WI38 (cell line): ENCODE data around the gene FSTL4.

Source experiments
- H3K4me3 ChIP-seq: 2 replicates; pipeline ENCODE4 v1.5.1; 2011; ENCODE audit warnings: low read depth, mild to moderate bottlenecking, control low read depth, low read length
- CTCF ChIP-seq: IDR thresholded peaks from 2 replicates; pipeline ENCODE4 v1.5.1; 2012; ENCODE audit warnings: low read depth, mild to moderate bottlenecking, control low read depth, low read length

Gene FSTL4

GRCh38 chr5:133354323-133355185, 257.8 kb downstream of the FSTL4 start:
- TF ChIP-seq CTCF: no peak
- no peak overlapping the region for H3K4me3 ChIP-seq

GRCh38 chr5:133353741-133354140, 258.6 kb downstream of the FSTL4 start:
- TF ChIP-seq CTCF: no peak
- no peak overlapping the region for H3K4me3 ChIP-seq

GRCh38 chr5:133348406-133348805, 263.9 kb downstream of the FSTL4 start:
- H3K4me3 ChIP-seq: no peak overlapping the region
- no peak for TF ChIP-seq CTCF

- no peak overlapping the region for H3K4me3 ChIP-seq
- TF ChIP-seq CTCF: no peak
These were observed 265.3 kb downstream of the FSTL4 start for GRCh38 chr5:133347039-133347438.

- H3K4me3 ChIP-seq: no peak overlapping the region
- TF ChIP-seq CTCF: no peak
These were observed 268.1 kb downstream of the FSTL4 start for GRCh38 chr5:133344266-133344665.

- H3K4me3 ChIP-seq: no peak overlapping the region
- TF ChIP-seq CTCF: no peak
These were observed 269.1 kb downstream of the FSTL4 start for GRCh38 chr5:133343196-133343595.

- TF ChIP-seq CTCF: no peak
- H3K4me3 ChIP-seq: no peak overlapping the region
These were observed 270.2 kb downstream of the FSTL4 start for GRCh38 chr5:133341915-133342710.
